22Rv1 (cell line): ENCODE measurements around the gene PPP1R13B.

ENCODE experiments used
- ZFX ChIP-seq: fragments of 450-650 bp; IDR thresholded peaks from 2 replicates; pipeline ENCODE4 v1.6.1; 2017; ENCODE audit warnings: antibody characterized with exemption, borderline replicate concordance
- TF ChIP-seq, protein P1 (sequence below): fragments of 450-650 bp; IDR thresholded peaks from 2 replicates; pipeline ENCODE4 v1.5.1; 2017; ENCODE audit warnings: mild to moderate bottlenecking

DNA sequence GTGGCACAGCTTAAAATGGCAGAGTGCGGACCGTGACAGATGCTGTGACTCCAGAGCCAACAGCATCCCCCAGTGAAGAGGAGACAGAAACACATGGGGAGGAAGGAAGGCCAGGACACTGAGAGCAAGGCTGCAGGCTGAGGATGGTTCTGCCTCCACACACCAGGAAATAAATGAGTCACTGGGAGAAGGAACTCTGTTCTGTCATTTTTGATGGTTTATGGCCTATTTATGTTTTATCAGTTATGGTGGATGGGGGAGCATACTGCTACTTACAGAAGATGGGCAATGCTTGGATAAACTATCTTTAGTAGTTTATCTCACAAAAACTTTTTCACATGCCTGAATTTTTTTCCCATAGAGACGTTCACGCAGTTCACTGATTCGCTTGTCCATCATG, 97.9 kb downstream of the PPP1R13B start:
- TF ChIP-seq, protein P1, sequence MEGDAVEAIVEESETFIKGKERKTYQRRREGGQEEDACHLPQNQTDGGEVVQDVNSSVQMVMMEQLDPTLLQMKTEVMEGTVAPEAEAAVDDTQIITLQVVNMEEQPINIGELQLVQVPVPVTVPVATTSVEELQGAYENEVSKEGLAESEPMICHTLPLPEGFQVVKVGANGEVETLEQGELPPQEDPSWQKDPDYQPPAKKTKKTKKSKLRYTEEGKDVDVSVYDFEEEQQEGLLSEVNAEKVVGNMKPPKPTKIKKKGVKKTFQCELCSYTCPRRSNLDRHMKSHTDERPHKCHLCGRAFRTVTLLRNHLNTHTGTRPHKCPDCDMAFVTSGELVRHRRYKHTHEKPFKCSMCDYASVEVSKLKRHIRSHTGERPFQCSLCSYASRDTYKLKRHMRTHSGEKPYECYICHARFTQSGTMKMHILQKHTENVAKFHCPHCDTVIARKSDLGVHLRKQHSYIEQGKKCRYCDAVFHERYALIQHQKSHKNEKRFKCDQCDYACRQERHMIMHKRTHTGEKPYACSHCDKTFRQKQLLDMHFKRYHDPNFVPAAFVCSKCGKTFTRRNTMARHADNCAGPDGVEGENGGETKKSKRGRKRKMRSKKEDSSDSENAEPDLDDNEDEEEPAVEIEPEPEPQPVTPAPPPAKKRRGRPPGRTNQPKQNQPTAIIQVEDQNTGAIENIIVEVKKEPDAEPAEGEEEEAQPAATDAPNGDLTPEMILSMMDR = no peak
- no peak for TF ChIP-seq ZFX
